ENCODE data around the gene MTMR3. TPM values are rescaled to one million over a fixed set of nuclear protein-coding genes. Genes with fewer than 3 reads are reported as not detected.

The MTMR3 gene
- total and polyA plus RNA-seq, 8 donors: 15.5 to 32.5 (median 20.2) TPM

GRCh38 chr22:29912605-29913398, 29.8 kb downstream of the MTMR3 start:
- peak in 1 of 4 donors; percentile 34 for ATAC-seq
- no peaks in the 10 kb centered on the region for H3K36me3 ChIP-seq
- intact Hi-C loops (cut with DNase I): no loop called here
- WGBS, 2 donors: 72 to 78% methylated on average over 5 of the region's 5 CpGs
- no peaks in the 10 kb centered on the region for H3K9me3 ChIP-seq
- no peak overlapping the region for H3K27ac ChIP-seq
- H3K4me3 ChIP-seq: no peak overlapping the region
- peaks cover 22 to 44% (median 28%) of the 10 kb centered on the region in 3 donors for H3K4me1 ChIP-seq
- H3K27me3 ChIP-seq: no peaks in the 10 kb centered on the region
- FAIRE-seq: no peak
- no peak for DNase-seq
- TF ChIP-seq, protein P1, sequence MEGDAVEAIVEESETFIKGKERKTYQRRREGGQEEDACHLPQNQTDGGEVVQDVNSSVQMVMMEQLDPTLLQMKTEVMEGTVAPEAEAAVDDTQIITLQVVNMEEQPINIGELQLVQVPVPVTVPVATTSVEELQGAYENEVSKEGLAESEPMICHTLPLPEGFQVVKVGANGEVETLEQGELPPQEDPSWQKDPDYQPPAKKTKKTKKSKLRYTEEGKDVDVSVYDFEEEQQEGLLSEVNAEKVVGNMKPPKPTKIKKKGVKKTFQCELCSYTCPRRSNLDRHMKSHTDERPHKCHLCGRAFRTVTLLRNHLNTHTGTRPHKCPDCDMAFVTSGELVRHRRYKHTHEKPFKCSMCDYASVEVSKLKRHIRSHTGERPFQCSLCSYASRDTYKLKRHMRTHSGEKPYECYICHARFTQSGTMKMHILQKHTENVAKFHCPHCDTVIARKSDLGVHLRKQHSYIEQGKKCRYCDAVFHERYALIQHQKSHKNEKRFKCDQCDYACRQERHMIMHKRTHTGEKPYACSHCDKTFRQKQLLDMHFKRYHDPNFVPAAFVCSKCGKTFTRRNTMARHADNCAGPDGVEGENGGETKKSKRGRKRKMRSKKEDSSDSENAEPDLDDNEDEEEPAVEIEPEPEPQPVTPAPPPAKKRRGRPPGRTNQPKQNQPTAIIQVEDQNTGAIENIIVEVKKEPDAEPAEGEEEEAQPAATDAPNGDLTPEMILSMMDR (IDR thresholded peaks at IDR 0.05): no peak

DNA sequence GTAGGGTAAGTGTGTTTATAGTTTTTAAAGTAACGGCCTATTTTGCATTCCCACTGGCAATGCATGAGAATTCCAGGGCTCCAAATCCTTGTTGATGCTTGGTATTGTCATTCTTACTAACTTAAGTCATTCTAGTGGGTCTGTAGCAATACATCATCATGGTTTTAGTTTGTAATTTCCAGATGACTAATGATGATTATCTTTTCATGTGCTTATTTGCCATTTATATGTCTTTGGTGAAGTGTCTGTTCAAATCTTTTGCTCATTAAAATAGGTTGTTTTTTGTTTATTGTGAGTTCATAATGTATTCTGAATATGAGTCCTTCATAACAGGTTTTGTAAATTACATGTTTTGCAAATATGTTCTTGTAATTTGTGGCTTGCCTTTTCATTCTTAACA, 31.2 kb downstream of the MTMR3 start:
- no peak overlapping the region for H3K27ac ChIP-seq
- H3K27me3 ChIP-seq: no peaks in the 10 kb centered on the region
- TF ChIP-seq, protein P1 (IDR thresholded peaks at IDR 0.05): no peak
- ATAC-seq (no peak), FAIRE-seq (peak; percentile 37), DNase-seq (no peak)
- H3K4me3 ChIP-seq: no peak overlapping the region
- WGBS, 2 donors: 84 to 90% methylated on average over 1 of the region's 1 CpG
- intact Hi-C loops (cut with DNase I): no loop called here
- peaks cover 18 to 38% (median 22%) of the 10 kb centered on the region in 3 donors for H3K4me1 ChIP-seq
- no peaks in the 10 kb centered on the region for H3K9me3 ChIP-seq
- no peaks in the 10 kb centered on the region for H3K36me3 ChIP-seq

- H3K4me1 ChIP-seq: peaks cover 18 to 37% (median 22%) of the 10 kb centered on the region in 3 donors
- H3K4me3 ChIP-seq: no peak overlapping the region
- no peak overlapping the region for H3K27ac ChIP-seq
Measured at GRCh38 chr22:29914991-29915533, 32.1 kb downstream of the MTMR3 start.

DNA sequence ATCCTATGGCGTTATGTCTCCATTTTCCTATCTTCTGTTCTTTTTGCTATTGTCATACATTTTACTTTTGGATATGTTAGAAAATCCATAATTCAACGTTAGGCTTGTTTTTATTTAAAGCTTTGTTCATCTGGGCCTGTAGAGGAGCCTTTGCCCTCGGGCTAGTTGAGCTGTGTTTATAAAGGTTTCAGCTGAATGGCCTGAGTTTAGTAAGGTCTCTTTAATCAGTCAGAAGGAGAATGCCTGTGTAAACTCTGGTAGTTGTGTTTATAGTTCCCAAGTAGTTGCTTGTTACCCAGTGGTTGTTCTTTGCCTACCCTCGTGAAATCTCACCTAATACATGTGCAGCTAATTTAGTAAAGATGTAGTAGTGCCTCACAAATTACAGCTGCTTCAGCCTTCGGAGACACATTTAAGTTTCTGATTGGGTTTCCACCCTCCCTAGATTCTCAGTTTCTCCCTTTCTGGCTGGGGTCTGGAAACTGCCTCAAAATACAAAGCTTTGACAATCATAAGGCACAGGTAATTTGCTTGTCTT, 33.1 kb downstream of the MTMR3 start:
- no peak for DNase-seq
- Histone ChIP-seq H3K36me3 (no peaks in the 10 kb centered on the region), H3K27ac (no peak overlapping the region), H3K4me3 (no peak overlapping the region), H3K27me3 (no peaks in the 10 kb centered on the region), H3K9me3 (no peaks in the 10 kb centered on the region), H3K4me1 (peaks cover 18 to 37% (median 22%) of the 10 kb centered on the region in 3 donors)
- TF ChIP-seq, protein P1 (IDR thresholded peaks at IDR 0.05): no peak
- 83% methylated on average over 5 of the region's 5 CpGs for WGBS, 2 donors
- no peak for FAIRE-seq
- intact Hi-C loops (cut with DNase I): no loop called here
- ATAC-seq: no peak

More at GRCh38 chr22:29914991-29915533, 32.1 kb downstream of the MTMR3 start:
- ATAC-seq (no peak), DNase-seq (no peak), FAIRE-seq (no peak)
- Histone ChIP-seq H3K9me3 (no peaks in the 10 kb centered on the region), H3K27me3 (no peaks in the 10 kb centered on the region), H3K36me3 (no peaks in the 10 kb centered on the region)
- TF ChIP-seq, protein P1 (IDR thresholded peaks at IDR 0.05): no peak
- intact Hi-C loops (cut with DNase I): no loop called here
- 96 to 99% methylated on average over 4 of the region's 4 CpGs for WGBS, 2 donors
